NCI-H2107 (cell line): ENCODE results near the gene VAV3.

ENCODE experiments used
- DNase-seq: peaks from one replicate; lab custom pipeline; 2025; lab: John Stamatoyannopoulos, UW

The VAV3 gene

GRCh38 chr1:107972391-107973180 lies 7.6 kb upstream of the VAV3 start:
- DNase-seq = no peak

- no peak for DNase-seq
Observed at GRCh38 chr1:107966550-107966949, 1.6 kb upstream of the VAV3 start.

- no peak for DNase-seq
Observed at GRCh38 chr1:107964336-107965109, 457 bp downstream of the VAV3 start.

DNA sequence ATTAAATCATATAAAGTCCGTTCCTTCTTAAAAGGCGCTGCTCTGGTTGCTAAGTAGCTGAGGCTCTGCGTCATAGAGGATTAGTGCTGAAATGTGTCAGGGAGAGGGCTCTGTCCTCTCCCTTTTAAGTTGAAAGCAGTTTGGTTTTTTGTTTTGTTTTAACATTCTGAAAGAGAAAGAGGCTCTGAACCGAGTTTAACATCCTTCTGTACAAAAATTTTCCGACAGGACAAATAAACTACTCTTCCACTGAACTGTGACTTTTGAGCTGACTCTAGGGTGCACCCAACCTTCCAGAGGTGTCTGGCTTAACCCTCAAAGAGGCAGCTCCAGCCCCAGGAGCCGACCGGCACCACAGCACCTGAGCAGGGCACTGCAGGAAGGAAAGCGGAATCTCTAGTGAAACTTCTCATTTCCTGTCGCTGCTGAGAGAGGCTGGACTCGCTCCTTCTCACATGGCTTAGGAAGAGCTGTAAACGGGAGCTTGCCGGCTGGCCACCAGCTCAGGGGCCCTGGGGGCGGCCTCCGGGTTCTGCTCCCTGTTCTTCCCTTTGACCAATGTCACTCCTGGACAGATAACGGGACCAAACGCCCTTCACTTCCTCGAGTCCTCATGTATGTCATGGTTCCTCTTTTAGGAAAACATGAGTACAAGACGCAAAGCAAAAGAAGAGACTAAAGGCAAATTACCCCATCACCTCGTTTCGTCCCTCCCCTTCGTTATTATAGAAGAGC lies 1.2 kb downstream of the VAV3 start:
- no peak for DNase-seq

GRCh38 chr1:107963008-107963407 lies 2.0 kb downstream of the VAV3 start:
- no peak for DNase-seq

- no peak for DNase-seq
Observed at GRCh38 chr1:107954719-107955415, 10.1 kb downstream of the VAV3 start.

DNA sequence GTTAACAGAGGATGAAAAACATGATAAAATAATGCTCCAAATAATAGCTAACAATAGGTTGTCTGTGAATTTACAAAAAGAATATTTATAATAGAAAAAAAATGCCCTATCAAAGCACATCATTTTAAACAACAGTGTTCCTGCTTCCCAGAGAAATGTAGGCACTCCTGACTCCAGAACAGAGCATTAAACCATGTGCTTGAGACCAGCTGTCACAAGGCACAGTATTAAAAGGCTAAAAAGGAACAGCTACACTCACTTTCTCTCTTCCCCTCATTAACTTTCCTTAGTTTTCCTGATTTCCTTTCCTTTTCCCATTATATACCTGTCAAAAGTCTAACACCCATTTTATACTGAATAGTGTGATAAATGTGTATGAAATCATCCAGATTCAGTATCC lies 10.9 kb downstream of the VAV3 start:
- no peak for DNase-seq

GRCh38 chr1:107953556-107953955 lies 11.4 kb downstream of the VAV3 start:
- no peak for DNase-seq

DNA sequence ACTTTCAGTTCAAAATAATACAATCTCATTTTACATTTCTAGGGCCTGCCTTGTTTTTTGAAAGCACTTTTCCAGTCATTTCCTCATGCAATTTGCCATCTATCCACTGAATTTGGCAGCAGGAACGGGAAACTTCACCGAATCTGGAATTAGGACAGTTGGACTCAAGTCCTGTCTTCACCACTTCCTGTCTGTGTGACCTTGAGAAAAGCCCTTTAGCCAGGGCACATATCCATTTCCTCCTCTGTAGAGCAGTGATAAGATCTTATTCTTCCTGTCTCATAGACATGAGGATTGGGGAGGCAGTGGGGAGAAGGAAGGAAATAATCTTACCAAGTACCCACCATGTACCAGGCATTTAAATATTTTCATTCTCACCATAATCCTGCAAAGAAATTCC lies 12.0 kb downstream of the VAV3 start:
- no peak for DNase-seq

GRCh38 chr1:107950464-107950863 lies 14.5 kb downstream of the VAV3 start:
- DNase-seq = no peak

GRCh38 chr1:107949467-107950253 lies 15.3 kb downstream of the VAV3 start:
- no peak for DNase-seq

- no peak for DNase-seq
Observed at GRCh38 chr1:107946794-107947193, 18.2 kb downstream of the VAV3 start.

DNA sequence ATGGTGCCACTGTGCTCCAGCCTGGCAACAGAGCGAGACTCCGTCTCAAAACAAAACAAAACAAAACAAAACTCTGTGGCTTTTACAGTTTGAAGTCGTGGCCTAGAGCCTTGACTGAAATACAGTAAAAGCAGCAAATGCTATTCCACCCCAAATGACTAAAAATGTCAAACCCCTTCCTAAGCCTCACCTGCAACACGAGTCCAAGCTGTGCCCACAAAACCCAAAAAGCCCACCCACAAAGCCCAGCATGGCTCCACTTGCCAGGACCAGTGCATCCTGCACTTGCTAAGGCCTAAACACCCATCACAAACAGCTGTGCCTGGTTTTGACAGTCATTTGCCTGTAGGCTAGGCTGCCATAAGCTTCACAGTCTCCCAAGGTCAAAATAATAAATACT lies 21.3 kb downstream of the VAV3 start:
- DNase-seq = no peak

- DNase-seq = no peak
Observed at GRCh38 chr1:107942814-107943213, 22.2 kb downstream of the VAV3 start.

- no peak for DNase-seq
Observed at GRCh38 chr1:107941531-107941930, 23.4 kb downstream of the VAV3 start.

DNA sequence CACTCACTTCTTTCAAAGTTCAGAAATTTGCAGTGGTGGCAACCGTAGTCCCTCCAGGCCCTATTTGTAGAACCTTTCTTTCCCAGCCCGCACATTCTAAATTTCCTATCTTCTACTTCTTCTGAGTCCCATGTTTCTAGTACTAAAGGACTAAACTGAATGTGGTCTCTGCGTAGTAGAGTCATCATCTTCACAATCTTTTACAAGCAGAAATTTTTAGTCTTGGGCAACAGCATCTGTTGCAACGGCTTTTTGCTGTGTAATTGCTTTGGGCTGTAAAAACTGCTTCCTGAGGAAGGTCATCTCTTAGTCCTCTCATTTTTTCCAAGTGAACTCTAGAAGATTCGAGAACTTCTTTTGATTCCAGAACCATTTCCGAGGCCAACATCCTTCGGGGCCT lies 23.9 kb downstream of the VAV3 start:
- DNase-seq = no peak

DNA sequence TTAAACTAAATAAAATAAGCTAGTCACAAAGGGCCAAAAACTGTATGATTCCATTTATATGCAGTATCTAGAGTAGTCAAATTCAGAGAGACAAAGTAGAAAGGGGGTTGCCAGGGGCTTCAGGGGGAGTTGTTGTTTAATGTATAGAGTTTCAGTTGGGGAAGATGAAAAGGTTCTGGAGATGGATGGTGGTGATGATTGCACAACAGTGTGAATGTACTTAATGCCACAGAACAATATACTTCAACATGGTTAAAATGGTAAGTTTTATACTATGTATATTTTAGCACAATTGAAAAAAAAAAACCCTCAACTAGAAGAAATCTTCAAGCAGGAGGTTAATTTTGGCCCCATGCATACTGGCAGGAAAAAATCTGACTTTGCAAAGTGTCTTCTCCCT lies 24.3 kb downstream of the VAV3 start:
- DNase-seq = no peak

GRCh38 chr1:107940017-107940577 lies 24.9 kb downstream of the VAV3 start:
- DNase-seq = no peak

DNA sequence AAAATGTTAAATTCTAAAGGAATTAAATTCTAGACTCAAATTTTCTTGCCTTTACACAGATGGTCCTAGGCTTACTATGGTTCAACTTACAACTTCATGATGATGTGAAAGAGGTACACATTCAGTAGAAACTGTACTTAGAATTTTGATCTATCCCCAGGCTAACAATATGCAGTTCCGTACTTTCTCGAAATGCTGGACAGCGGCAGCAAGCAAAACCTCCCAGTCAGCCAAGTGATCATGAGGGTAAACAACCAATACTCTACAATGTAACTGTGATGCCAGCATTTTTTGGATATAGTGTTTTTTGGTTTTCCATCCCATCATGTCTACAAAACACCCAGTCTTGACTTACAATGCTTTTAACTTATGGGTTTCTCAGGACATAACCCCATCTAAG lies 25.7 kb downstream of the VAV3 start:
- DNase-seq = no peak

DNA sequence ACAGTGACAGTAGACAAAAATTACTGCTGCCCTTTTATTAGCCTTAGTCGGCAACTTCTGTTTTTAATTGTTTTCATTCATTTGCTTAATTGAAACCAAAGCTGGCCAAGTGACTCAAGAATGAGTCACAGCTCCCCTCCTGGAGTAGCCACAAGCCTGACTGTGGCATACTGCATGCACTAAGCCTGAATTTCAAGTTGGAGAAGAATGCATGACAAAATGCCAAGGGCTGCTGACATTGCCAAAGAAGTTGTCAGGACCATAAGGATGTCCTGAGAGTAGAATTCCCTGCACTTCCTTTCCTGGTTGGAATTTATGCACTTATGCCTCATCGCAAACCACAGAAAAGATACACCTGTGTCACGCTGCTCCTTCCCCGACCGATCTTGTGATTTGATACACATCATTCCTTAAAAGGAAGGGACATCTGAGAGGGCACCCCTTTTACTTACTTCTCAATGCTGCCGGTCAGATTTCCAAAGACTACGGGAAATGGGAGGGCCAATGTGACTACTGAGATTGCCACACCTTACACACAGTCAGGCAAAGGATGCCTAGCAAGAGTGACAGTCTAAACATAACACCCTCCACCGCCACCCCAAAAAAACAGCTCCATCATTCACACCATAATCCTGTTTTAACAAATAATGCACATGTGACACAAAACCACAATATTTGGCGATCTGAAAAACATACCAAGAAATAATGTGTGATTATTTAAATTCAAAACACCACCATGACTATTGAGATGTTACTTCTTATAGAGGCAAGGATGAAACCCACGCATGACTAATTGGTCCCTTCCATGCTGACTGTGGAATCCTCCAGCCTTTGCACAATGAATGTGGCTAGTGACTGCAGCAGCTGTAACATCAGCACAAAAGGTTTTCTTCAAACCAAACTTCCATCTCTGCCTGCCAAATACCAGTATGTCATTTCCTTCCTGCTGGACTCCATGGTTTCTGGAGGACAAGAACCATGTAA lies 28.2 kb downstream of the VAV3 start:
- DNase-seq = no peak
